Mesothelial cell of epicardium (in vitro differentiated cells): ENCODE measurements around the gene CBLIF. TPM values are rescaled to one million over a fixed set of nuclear protein-coding genes. Genes with fewer than 3 reads are reported as not detected.

Experiments used
- DNase-seq, 2 experiments: peaks; one replicate each; pipeline ENCODE4 v3.0.0; 2021; ENCODE audit warnings: low spot score in 2 of 2; ENCODE audit not compliant: unreplicated experiment in 2 of 2
- H3K27ac Mint-ChIP-seq: 2 replicates; pipeline ENCODE4 v1.8.0; 2021; ENCODE audit warnings: mixed read lengths
- H3K27me3 Mint-ChIP-seq: 2 replicates; pipeline ENCODE4 v1.8.0; 2021; ENCODE audit warnings: low read depth, mixed read lengths
- H3K36me3 Mint-ChIP-seq: 2 replicates; pipeline ENCODE4 v1.8.0; 2021; ENCODE audit warnings: mixed read lengths
- H3K4me1 Mint-ChIP-seq: 2 replicates; pipeline ENCODE4 v1.8.0; 2021; ENCODE audit warnings: mixed read lengths
- H3K4me3 Mint-ChIP-seq: 2 replicates; pipeline ENCODE4 v1.8.0; 2021; ENCODE audit warnings: mild to moderate bottlenecking, moderate library complexity, mixed read lengths
- H3K9me3 Mint-ChIP-seq: 2 replicates; pipeline ENCODE4 v1.8.0; 2021; ENCODE audit warnings: mixed read lengths
- CTCF ChIP-seq: fragments of 200-600 bp; sonication (generic); IDR thresholded peaks from one replicate; pipeline ENCODE4 v1.5.0; 2021; ENCODE audit warnings: antibody characterized with exemption; ENCODE audit not compliant: unreplicated experiment
- total RNA-seq: library from RNA; stranded (reverse); gene quantifications from 3 replicates; pipeline ENCODE4 v1.2.1, GENCODE V29; 2021

Gene CBLIF
- total RNA-seq, 1 donor from 2014 or later = not detected

GRCh38 chr11:59878575-59878974 lies 33.3 kb upstream of the CBLIF start, which contains the start of gene OOSP3:
OOSP3 (plus strand) TSS chr11:59878782; CDS start chr11:59878809, 27 bp downstream.
- H3K36me3 Mint-ChIP-seq = no peaks in the 10 kb centered on the region
- no peaks in the 10 kb centered on the region for H3K27me3 Mint-ChIP-seq
- H3K4me3 Mint-ChIP-seq = no peak within 1 kb of the TSS
- H3K9me3 Mint-ChIP-seq = no peaks in the 10 kb centered on the region
- DNase-seq = no peak
- no peaks in the 10 kb centered on the region for H3K4me1 Mint-ChIP-seq
- no peak for TF ChIP-seq CTCF
- no peak within 1 kb of the TSS for H3K27ac Mint-ChIP-seq

GRCh38 chr11:59877784-59878183 lies 32.5 kb upstream of the CBLIF start:
- no peak overlapping the region for H3K4me3 Mint-ChIP-seq
- TF ChIP-seq CTCF = no peak
- no peaks in the 10 kb centered on the region for H3K4me1 Mint-ChIP-seq
- no peaks in the 10 kb centered on the region for H3K36me3 Mint-ChIP-seq
- H3K9me3 Mint-ChIP-seq = no peaks in the 10 kb centered on the region
- no peak for DNase-seq
- H3K27ac Mint-ChIP-seq = no peak overlapping the region
- H3K27me3 Mint-ChIP-seq = no peaks in the 10 kb centered on the region

DNA sequence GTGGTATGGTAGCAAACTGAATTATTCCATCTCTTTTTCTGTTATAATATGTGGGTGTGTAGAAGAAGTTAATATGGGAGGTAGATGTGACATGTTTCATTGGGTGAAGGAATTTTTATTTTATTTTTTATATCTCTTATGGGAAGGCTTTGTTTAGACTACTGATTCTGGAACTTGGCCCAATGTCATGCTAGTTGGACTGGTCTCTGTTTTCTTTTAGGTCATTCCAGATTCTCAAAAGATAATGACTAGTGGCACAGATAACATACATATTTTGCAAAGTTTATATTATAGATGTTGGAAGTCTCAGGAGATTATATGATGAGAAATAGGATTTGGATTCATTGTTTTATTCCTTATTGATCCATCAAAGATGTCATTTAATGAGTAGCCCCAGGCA lies 32.0 kb upstream of the CBLIF start:
- Mint-ChIP-seq H3K27ac (no peak overlapping the region), H3K27me3 (no peaks in the 10 kb centered on the region)
- no peak for TF ChIP-seq CTCF

GRCh38 chr11:59875856-59876519 lies 30.7 kb upstream of the CBLIF start:
- DNase-seq = no peak
- H3K4me3 Mint-ChIP-seq = no peak overlapping the region
- no peak for TF ChIP-seq CTCF
- peaks cover 8% of the 10 kb centered on the region for H3K9me3 Mint-ChIP-seq
- no peaks in the 10 kb centered on the region for H3K36me3 Mint-ChIP-seq
- no peaks in the 10 kb centered on the region for H3K4me1 Mint-ChIP-seq
- no peak overlapping the region for H3K27ac Mint-ChIP-seq
- H3K27me3 Mint-ChIP-seq = no peaks in the 10 kb centered on the region

More for the DNA sequence above, 32.0 kb upstream of the CBLIF start:
- Mint-ChIP-seq H3K36me3 (no peaks in the 10 kb centered on the region), H3K4me1 (no peaks in the 10 kb centered on the region), H3K9me3 (no peaks in the 10 kb centered on the region), H3K4me3 (no peak overlapping the region)
- no peak for DNase-seq

- no peaks in the 10 kb centered on the region for H3K4me1 Mint-ChIP-seq
- H3K27me3 Mint-ChIP-seq = no peaks in the 10 kb centered on the region
- H3K4me3 Mint-ChIP-seq = no peak overlapping the region
- no peaks in the 10 kb centered on the region for H3K36me3 Mint-ChIP-seq
- no peak overlapping the region for H3K27ac Mint-ChIP-seq
- no peak for TF ChIP-seq CTCF
- DNase-seq = no peak
- H3K9me3 Mint-ChIP-seq = peaks cover 27% of the 10 kb centered on the region
Observed at GRCh38 chr11:59872076-59872475, 26.8 kb upstream of the CBLIF start.
